K562 (cell line): ENCODE data around the gene HSD17B8. TPM values are rescaled to one million over a fixed set of nuclear protein-coding genes. Genes with fewer than 3 reads are reported as not detected.

ENCODE experiments used
- ARID1B ChIP-seq: fragments of 450-650 bp; IDR thresholded peaks from 2 replicates; pipeline ENCODE4 v1.6.1; 2016; ENCODE audit warnings: antibody characterized with exemption, mild to moderate bottlenecking, inconsistent platforms
- GATAD2A ChIP-seq: fragments of 450-650 bp; IDR thresholded peaks from 2 replicates; pipeline ENCODE4 v1.6.1; 2017
- HINFP ChIP-seq: fragments of 450-650 bp; conservative IDR thresholded peaks from 2 replicates; pipeline ENCODE4 v1.6.1; 2016; ENCODE audit warnings: missing genetic modification characterization, low read depth, mild to moderate bottlenecking, control low read depth, missing compliant biosample characterization
- NFIX ChIP-seq: fragments of 250-450 bp; sonication (Bioruptor Pico); IDR thresholded peaks from 2 replicates; pipeline ENCODE4 v1.4.0; 2020; ENCODE audit warnings: low read depth, mild to moderate bottlenecking, moderate library complexity
- REST ChIP-seq, 2 experiments: fragments of 450-650 bp; formaldehyde crosslinking in 1 of 2; IDR thresholded peaks; 2 replicates each; pipeline versions ENCODE4 v1.4.0 to v1.6.1; 2014 to 2020; ENCODE audit warnings: mild to moderate bottlenecking in 2 of 2, borderline replicate concordance in 1 of 2, low read depth in 1 of 2
- ZBTB40 ChIP-seq, 2 experiments: fragments of 450-650 bp in 1 of 2; sonication (generic) in 1 of 2; formaldehyde crosslinking in 1 of 2; IDR thresholded peaks; 2 replicates each; pipeline versions ENCODE4 v1.7.1 to v1.9.0; 2016 to 2022; ENCODE audit warnings: inconsistent platforms in 1 of 2, mild to moderate bottlenecking in 1 of 2, missing genetic modification reagents in 1 of 2
- polyA plus RNA-seq, 8 experiments: library from polyadenylated mRNA; depleted of rRNA in 4 of 8; stranded (reverse) in 5 of 8; unstranded in 3 of 8; fragments of >200 nt; fragmentation: Nextera tagmentation in 2 of 8; fragmentation: Illumina TruSeq in 1 of 8; extraction: Ambion mirVana in 2 of 8; extraction: Trizol in 1 of 8; gene quantifications; 2 replicates each; pipeline versions ENCODE4 v1.2.1 to v1.2.3, GENCODE V29; 2011 to 2014; ENCODE audit warnings: inconsistent platforms in 1 of 8, missing spikeins in 1 of 8
- total RNA-seq, 7 experiments: library from RNA; depleted of rRNA in 6 of 7; stranded (reverse); fragments of >200 nt in 6 of 7; fragmentation: Illumina TruSeq in 2 of 7; extraction: Trizol in 2 of 7; gene quantifications; 2 replicates each; pipeline versions ENCODE4 v1.2.1 to v1.2.3, GENCODE V29; 2011 to 2021; ENCODE audit warnings: low replicate concordance in 1 of 7

The HSD17B8 gene
- total and polyA plus RNA-seq, 9 of the 15 experiments (the other 6 are each of a cell fraction or from before 2014, with no cell fraction given), result 3.7 to 35.2 (median 14.2) TPM

GRCh38 chr6:33204415-33205190 is at the start of gene HSD17B8 (continued):
- TF ChIP-seq REST (IDR thresholded peaks at IDR 0.05; ENCODE audit: borderline replicate concordance) (no peak), REST (CRISPR knock-in tag; IDR thresholded peaks at IDR 0.05; ENCODE audit: low read depth) (peak; percentile 65; the same call in 1 of the 2 replicates), ARID1B (peak; percentile 32; the same call in 1 of the 2 replicates), GATAD2A (0 out of 2 replicates have a peak, but pooled peaks have one; percentile 8), NFIX (CRISPR knock-in tag) (no peak), ZBTB40 (IDR thresholded peaks at IDR 0.05) (no peak), ZBTB40 (CRISPR knock-in tag; IDR thresholded peaks at IDR 0.05) (no peak), HINFP (tag) (no peak)
